ENCODE results near the gene RAD51B.

DNA sequence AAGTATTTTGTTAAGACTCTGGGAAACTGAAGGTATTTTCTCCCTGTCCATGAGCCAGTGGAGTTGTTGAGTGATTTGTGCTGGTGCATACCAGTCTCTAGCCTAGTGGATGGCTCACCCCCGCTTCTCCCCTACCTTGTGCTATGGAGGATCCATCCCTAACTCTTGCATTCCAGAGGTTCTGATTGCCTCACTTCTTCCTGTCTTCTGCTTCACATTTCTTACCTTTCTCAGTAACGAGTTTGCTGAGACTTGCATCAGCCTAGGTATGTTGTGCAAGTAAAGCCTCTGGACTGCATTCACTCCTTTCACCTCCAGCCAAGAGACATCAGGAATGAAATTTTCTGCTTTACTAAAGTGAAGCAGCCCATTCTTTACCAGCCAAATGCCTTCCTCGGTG lies 581.7 kb downstream of the RAD51B start:
- TF ChIP-seq, protein P1, sequence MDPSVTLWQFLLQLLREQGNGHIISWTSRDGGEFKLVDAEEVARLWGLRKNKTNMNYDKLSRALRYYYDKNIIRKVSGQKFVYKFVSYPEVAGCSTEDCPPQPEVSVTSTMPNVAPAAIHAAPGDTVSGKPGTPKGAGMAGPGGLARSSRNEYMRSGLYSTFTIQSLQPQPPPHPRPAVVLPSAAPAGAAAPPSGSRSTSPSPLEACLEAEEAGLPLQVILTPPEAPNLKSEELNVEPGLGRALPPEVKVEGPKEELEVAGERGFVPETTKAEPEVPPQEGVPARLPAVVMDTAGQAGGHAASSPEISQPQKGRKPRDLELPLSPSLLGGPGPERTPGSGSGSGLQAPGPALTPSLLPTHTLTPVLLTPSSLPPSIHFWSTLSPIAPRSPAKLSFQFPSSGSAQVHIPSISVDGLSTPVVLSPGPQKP (CRISPR knock-in tag; IDR thresholded peaks at IDR 0.05) = no peak
- no peak for TF ChIP-seq PRMT5 (CRISPR knock-in tag; IDR thresholded peaks at IDR 0.05)
- TF ChIP-seq CAMTA2 (CRISPR knock-in tag; conservative IDR thresholded peaks at IDR 0.05) = no peak

All from K562 (cell line).